Measurements from ENCODE around the gene NFIC.

Gene NFIC

GRCh38 chr19:3508771-3509535, 142.6 kb downstream of the NFIC start:
- DNase-seq (ENCODE audit: low spot score), result no peak

DNA sequence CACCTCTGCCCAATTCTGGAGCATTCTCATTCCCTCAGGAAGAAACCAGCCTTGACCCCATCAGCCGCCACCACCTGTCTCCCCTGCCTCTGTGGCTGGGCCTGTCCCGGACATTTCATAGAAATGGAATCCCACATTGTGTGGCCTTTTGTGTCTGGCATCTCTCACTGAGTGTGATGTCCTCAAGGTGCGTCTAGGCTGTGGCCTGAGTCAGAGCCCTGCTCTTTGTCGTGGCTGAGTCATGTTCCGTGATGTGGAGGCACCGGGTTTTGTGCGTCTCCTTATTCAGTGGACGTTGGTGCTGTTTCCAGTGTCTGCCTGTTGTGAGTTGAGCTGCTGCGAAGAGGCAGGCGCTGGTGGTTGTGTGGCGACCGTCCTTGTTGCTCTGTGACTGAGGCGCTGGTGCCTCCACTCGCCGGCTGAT, 143.2 kb downstream of the NFIC start:
- DNase-seq (ENCODE audit: low spot score), result peak; percentile 65

GRCh38 chr19:3510727-3511126, 144.3 kb downstream of the NFIC start:
- no peak for DNase-seq (ENCODE audit: low spot score)

DNA sequence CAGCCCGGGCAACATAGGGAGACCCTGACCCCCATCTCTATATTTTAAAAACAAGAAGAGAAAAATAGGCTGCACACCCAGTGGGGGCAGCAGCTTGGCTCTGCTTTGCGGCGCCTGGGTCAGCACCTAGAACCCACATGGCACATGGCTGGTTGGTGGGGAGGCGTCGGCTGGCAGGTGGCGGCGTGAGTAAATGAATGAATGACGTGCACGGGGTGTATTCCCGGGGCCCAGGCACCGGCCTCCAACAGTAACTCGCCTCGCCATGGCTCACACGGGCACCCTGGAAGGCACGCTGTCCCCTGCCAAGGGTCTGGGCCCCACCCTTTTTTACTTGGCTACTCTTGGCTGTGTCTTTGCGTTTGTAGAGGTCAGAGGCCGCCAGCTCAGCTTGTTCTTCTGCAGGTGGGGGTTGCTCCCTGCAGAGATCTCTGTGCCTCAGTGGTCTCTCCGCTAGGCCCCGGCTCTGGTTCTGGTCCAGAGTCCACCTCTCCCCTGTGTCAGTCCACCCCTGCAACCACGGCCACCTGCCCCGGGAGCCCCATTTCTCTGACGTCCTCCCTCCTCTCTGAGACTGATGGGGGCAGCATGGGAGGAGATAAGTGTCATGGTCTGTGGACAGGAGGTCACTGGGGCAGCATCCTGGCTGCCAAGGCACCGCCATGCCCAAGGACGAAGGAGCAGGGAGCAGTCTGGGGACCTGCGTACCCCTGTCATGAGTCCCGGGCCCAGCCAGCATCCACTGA, 145.3 kb downstream of the NFIC start:
- DNase-seq (ENCODE audit: low spot score), result no peak

DNA sequence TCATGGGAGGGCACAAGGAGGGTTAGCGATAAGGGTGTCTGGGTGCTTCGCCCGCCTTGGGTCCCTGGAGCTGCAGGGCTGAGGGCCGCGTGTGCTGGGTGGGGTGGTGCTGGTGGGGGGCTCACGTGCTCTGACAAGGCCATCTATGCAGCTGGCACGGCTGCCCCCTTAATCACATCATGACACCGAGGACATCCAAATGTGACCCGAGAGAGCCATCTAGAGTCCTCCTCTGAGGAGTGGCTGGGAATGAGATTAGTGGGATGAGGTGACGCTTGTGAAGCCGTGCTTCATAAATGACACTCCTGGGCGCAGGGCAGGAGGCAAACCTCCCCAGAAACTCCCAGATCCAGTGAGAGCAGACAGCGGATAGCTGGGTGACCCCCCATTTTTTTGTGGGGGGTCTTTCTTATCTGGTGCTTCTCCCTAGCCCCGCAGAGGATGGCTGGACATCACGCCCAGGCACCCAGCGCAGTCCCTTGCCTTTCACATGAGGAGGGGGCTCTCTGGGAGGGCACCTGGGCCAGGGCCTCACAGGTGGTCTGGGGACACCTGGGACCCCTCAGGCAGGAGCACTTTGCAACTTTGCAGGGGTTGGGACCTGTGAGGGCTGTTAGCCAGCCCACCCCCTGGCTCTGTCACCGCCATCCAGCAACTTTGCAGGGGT, 146.3 kb downstream of the NFIC start:
- DNase-seq (ENCODE audit: low spot score), result no peak

DNA sequence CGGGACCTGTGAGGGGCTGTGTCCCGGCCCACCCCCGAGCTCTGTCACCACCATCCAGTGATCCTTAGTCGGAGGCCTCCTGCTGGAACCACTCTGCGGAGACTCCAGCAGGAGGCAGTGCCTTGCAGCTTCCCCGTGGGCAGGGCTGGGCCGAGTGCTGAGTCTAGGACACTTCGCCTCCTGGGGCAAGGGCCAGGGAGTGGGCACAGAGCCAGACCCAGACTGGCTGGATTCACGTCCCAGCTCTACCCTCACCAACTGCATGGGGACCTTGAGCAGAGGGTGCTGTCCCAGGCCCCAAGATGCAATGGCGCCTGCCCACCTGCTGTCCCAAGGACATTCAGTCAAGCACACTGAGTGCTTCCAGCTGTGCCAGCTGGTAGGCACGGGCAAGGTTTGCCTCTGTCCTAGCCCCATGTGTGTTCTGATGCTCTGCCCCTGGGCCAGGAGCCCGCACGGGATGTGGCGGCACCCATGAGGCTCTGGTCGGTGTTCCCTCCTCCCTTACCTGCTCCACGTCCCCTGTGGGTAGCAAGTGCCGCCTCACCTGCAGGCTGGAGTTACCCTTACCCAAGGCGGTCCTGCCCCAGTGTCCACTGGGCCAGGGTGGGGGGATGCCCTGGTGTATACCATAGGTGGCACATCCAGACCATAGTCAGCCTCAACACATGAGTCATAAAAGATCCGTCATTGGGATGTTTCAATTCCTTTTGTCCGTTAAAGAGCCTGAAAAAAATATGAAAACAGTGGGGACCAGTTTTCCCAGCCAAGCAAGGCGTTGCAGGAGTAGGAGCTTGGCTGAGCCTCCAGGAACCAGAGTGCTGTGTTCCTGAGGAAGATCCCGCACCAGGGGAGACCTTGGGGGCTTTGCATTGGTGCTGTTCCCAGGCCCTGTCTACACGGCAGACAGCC, 147.1 kb downstream of the NFIC start:
- no peak for DNase-seq (ENCODE audit: low spot score)

DNA sequence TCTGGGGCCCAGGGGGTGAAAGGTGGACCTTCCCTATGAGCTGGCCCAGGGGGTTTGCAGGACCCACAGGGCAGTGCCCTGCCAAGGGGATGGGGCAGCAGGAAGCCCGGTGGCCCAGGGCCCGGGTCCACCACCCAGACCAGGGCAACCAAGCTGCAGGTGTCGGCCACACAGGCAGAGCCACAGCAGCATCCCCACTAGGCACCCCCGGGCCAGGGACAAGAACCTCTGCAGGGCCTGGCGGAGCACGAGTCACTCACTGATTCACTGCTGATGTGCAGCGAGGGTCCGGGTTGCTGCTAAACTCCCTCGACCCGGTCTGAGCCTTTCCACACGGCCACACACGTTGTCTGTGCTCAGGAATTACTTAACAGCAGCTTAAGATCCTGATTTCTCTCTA, 148.5 kb downstream of the NFIC start:
- DNase-seq (ENCODE audit: low spot score), result no peak

DNA sequence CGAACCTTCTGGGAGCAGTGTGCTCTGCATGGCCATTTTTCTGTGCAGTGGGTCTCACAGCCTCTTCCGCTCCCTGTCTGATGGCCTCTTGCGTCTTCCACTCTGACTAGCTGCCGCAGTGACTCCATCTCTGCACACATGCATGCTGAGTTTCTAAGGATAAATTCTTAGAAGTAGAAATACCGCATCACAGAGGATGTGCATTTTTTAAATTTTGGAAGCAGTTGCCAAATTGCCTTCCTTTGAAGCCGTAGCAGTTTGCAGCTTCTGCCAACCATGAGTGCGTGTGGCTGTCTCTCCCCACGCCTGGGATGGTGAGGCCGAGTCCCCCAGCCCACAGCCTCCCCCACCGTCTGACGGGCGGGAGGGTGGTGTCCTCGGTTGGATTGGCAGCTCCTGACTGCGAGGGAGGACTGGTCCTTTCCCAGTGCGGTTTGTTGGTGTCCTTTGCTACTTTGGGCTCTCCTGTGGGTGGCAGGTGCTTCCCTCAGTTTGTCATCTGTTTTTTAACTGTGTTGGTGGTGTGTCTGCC, 149.6 kb downstream of the NFIC start:
- no peak for DNase-seq (ENCODE audit: low spot score)

- DNase-seq (ENCODE audit: low spot score), result no peak
Measured at GRCh38 chr19:3516675-3517207, 150.4 kb downstream of the NFIC start.

DNA sequence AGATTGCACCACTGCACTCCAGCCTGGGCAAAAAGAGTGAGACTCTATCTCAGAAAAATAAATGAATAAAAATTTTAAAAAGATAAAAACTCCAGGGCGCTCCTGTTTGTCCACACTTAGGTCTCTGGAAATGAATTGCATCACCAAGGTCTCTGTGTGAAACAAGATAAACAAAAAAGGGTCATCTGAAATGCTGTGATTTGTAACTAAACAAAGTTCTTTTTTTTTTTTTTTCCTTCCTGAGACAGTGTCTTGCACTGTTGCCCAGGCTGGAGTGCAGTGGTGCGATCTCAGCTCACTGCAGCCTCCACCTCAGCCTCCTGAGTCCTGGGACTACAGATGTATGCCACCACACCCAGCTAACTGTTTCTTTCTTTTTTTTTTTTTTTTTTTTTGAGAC, 151.3 kb downstream of the NFIC start:
- DNase-seq (ENCODE audit: low spot score), result no peak

DNA sequence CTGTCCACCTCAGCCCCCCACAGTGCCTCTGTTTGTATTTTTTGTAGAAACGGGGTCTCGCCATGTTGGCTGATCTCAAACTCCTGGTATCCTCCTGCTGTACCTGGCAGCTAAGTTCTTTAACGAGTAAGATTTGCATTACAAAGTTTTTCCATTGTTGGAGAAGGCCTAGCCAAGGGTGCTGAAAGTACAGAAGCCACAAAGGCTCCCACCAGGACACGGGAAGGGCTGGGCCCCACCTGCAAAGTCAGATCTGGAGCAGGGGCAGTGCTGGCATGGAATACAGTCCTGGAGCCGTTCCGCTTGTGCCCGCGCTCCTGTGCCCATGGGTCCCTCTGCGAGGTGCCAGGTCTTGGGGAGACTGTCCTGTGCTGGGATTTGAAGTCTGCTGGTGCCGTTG, 151.9 kb downstream of the NFIC start:
- no peak for DNase-seq (ENCODE audit: low spot score)

GRCh38 chr19:3518659-3519058, 152.3 kb downstream of the NFIC start:
- no peak for DNase-seq (ENCODE audit: low spot score)
